Trophoblast cell (in vitro differentiated cells and primary cell): ENCODE measurements around the gene PITPNM1.
A peak's percentile ranks its signal among the peaks of the same experiment; 100 is the strongest.

Experiments used
- DNase-seq, 2 donors: peaks; one replicate each; pipeline ENCODE4 v3.0.0-alpha.2; 2016
- H2AFZ ChIP-seq: 2 replicates; pipeline ENCODE4 v1.6.1; 2013; ENCODE audit warnings: low read length, moderate library complexity, mild to moderate bottlenecking; ENCODE audit not compliant: insufficient read depth, poor library complexity
- H2AK5ac ChIP-seq: 2 replicates; pipeline ENCODE4 v1.6.1; 2013; ENCODE audit warnings: mild to moderate bottlenecking, low read length
- H2BK120ac ChIP-seq: 2 replicates; pipeline ENCODE4 v1.6.1; 2013; ENCODE audit warnings: low read length, mild to moderate bottlenecking, moderate library complexity; ENCODE audit not compliant: insufficient read depth, poor library complexity
- H2BK12ac ChIP-seq: 2 replicates; pipeline ENCODE4 v1.6.1; 2013; ENCODE audit warnings: mild to moderate bottlenecking, low read length, moderate library complexity
- H2BK5ac ChIP-seq: 2 replicates; pipeline ENCODE4 v1.6.1; 2013; ENCODE audit warnings: low read length, low read depth, moderate library complexity, mild to moderate bottlenecking; ENCODE audit not compliant: poor library complexity
- H3K14ac ChIP-seq: 2 replicates; pipeline ENCODE4 v1.6.1; 2013; ENCODE audit warnings: mild to moderate bottlenecking, low read length
- H3K18ac ChIP-seq: 2 replicates; pipeline ENCODE4 v1.6.1; 2013; ENCODE audit warnings: mild to moderate bottlenecking, low read length
- H3K23ac ChIP-seq: 2 replicates; pipeline ENCODE4 v1.6.1; 2013; ENCODE audit warnings: low read length
- H3K27ac ChIP-seq: 2 replicates; pipeline ENCODE4 v1.5.1; 2013; ENCODE audit warnings: low read depth, mild to moderate bottlenecking, inconsistent platforms, low read length, moderate library complexity
- H3K27me3 ChIP-seq: 2 replicates; pipeline ENCODE4 v1.6.1; 2013; ENCODE audit warnings: inconsistent platforms, mild to moderate bottlenecking, low read length, moderate library complexity; ENCODE audit not compliant: insufficient read depth
- H3K36me3 ChIP-seq, 2 experiments: 1 replicate in 1 of 2; 2 replicates in 1 of 2; pipeline ENCODE4 v1.6.1; 2013; ENCODE audit warnings: low read length in 2 of 2, mild to moderate bottlenecking in 2 of 2, moderate library complexity in 1 of 2; ENCODE audit not compliant: insufficient read depth in 2 of 2, control insufficient read depth in 1 of 2
- H3K4ac ChIP-seq: 2 replicates; pipeline ENCODE4 v1.6.1; 2013; ENCODE audit warnings: low read depth, mild to moderate bottlenecking, low read length, moderate library complexity
- H3K4me1 ChIP-seq, 2 experiments: 1 replicate in 1 of 2; 2 replicates in 1 of 2; pipeline ENCODE4 v1.6.1; 2013; ENCODE audit warnings: low read length in 2 of 2, mild to moderate bottlenecking in 2 of 2, moderate library complexity in 1 of 2; ENCODE audit not compliant: insufficient read depth in 2 of 2, control insufficient read depth in 1 of 2
- H3K4me2 ChIP-seq: 2 replicates; pipeline ENCODE4 v1.6.1; 2013; ENCODE audit warnings: inconsistent platforms, mild to moderate bottlenecking, low read length, moderate library complexity
- H3K4me3 ChIP-seq: 2 replicates; pipeline ENCODE4 v1.5.1; 2013; ENCODE audit warnings: mild to moderate bottlenecking, low read depth, low read length, inconsistent platforms
- H3K79me1 ChIP-seq: one replicate; pipeline ENCODE4 v1.6.1; 2013; ENCODE audit warnings: low read length
- H3K79me2 ChIP-seq: 2 replicates; pipeline ENCODE4 v1.6.1; 2013; ENCODE audit warnings: low read length, mild to moderate bottlenecking; ENCODE audit not compliant: control insufficient read depth, insufficient read depth, poor library complexity
- H3K9ac ChIP-seq: 2 replicates; pipeline ENCODE4 v1.6.1; 2013; ENCODE audit warnings: mild to moderate bottlenecking, low read length
- H3K9me3 ChIP-seq: 2 replicates; pipeline ENCODE4 v1.6.1; 2013; ENCODE audit warnings: low read depth, mild to moderate bottlenecking, control low read depth, inconsistent platforms, low read length; ENCODE audit not compliant: insufficient read depth
- H4K12ac ChIP-seq: 2 replicates; pipeline ENCODE4 v1.6.1; 2013; ENCODE audit warnings: low read depth, mild to moderate bottlenecking, low read length, moderate library complexity
- H4K8ac ChIP-seq: 2 replicates; pipeline ENCODE4 v1.6.1; 2013; ENCODE audit warnings: low read depth, mild to moderate bottlenecking, low read length, moderate library complexity
- H4K91ac ChIP-seq: one replicate; pipeline ENCODE4 v1.6.1; 2013; ENCODE audit warnings: low read depth, mild to moderate bottlenecking, low read length, moderate library complexity
- WGBS: extraction: QIAGEN DNeasy Blood & Tissue Kit; methylation state at CpG from one replicate; pipeline ENCODE4 v1.1.7; 2013; ENCODE audit warnings: missing lambda C conversion rate; ENCODE audit not compliant: insufficient read length, insufficient coverage; ENCODE audit errors: extremely low coverage; 5-methylcytosine and 5-hydroxymethylcytosine counted together

PITPNM1 gene

GRCh38 chr11:67505605-67506396 is 638 bp upstream of the PITPNM1 start:
- H3K4me1 ChIP-seq: peaks cover 23 to 36% of the 10 kb centered on the region in 2 experiments
- peak overlapping the region; percentile 91 for H2BK12ac ChIP-seq
- peak overlapping the region; percentile 95 for H3K4me2 ChIP-seq
- H3K14ac ChIP-seq: peak overlapping the region; percentile 73
- peak overlapping the region; percentile 90 for H2AK5ac ChIP-seq
- H3K36me3 ChIP-seq: peaks cover 26 to 27% of the 10 kb centered on the region in 2 experiments
- H2AFZ ChIP-seq: peak overlapping the region; percentile 4
- peaks cover 24% of the 10 kb centered on the region for H3K79me1 ChIP-seq
- H3K9ac ChIP-seq: peak overlapping the region; percentile 12
- H2BK5ac ChIP-seq: peak overlapping the region; percentile 92
- DNase-seq: peak; percentile 94 to 97
- no peaks in the 10 kb centered on the region for H3K27me3 ChIP-seq
- H4K91ac ChIP-seq: peak overlapping the region; percentile 95
- H3K9me3 ChIP-seq: no peaks in the 10 kb centered on the region
- no CpG with 5 or more reads among the region's 17 CpGs for WGBS
- H4K12ac ChIP-seq: peak overlapping the region; percentile 92
- no peak overlapping the region for H3K23ac ChIP-seq
- peak overlapping the region; percentile 85 for H4K8ac ChIP-seq
- H3K27ac ChIP-seq: peak overlapping the region; percentile 93
- peak overlapping the region; percentile 78 for H3K18ac ChIP-seq
- no peak overlapping the region for H3K4me3 ChIP-seq
- peaks cover 17% of the 10 kb centered on the region for H3K79me2 ChIP-seq
- H3K4ac ChIP-seq: peak overlapping the region; percentile 4
- peak overlapping the region; percentile 90 for H2BK120ac ChIP-seq

GRCh38 chr11:67504005-67504949 is 886 bp downstream of the PITPNM1 start:
- Histone ChIP-seq H3K4me2 (peak overlapping the region; percentile 95), H3K4me3 (peak overlapping the region; percentile 84), H4K12ac (peak overlapping the region; percentile 54), H3K79me2 (peaks cover 17% of the 10 kb centered on the region), H3K4ac (peak overlapping the region; percentile 12), H2AFZ (peak overlapping the region; percentile 65), H3K27ac (peak overlapping the region; percentile 63), H4K91ac (peak overlapping the region; percentile 62), H3K36me3 (peaks cover 37 to 38% of the 10 kb centered on the region in 2 experiments), H2BK120ac (peak overlapping the region; percentile 4), H3K14ac (peak overlapping the region; percentile 82), H4K8ac (peak overlapping the region; percentile 79), H2BK12ac (no peak overlapping the region), H3K79me1 (peaks cover 24% of the 10 kb centered on the region), H3K9ac (peak overlapping the region; percentile 78), H3K23ac (no peak overlapping the region), H3K18ac (peak overlapping the region; percentile 85), H3K27me3 (no peaks in the 10 kb centered on the region), H2BK5ac (peak overlapping the region; percentile 44), H3K9me3 (no peaks in the 10 kb centered on the region), H3K4me1 (peaks cover 23 to 36% of the 10 kb centered on the region in 2 experiments), H2AK5ac (peak overlapping the region; percentile 80)
- DNase-seq: peak in 1 of 2 donors; percentile 33
- no CpG with 5 or more reads among the region's 101 CpGs for WGBS

- Histone ChIP-seq H2BK5ac (no peak overlapping the region), H3K4me2 (peak overlapping the region; percentile 95), H2AK5ac (peak overlapping the region; percentile 18), H4K8ac (no peak overlapping the region), H3K4ac (peak overlapping the region; percentile 19), H3K27me3 (no peaks in the 10 kb centered on the region), H3K9ac (no peak overlapping the region), H3K79me1 (peaks cover 19% of the 10 kb centered on the region), H3K4me3 (peak overlapping the region; percentile 84), H3K4me1 (peaks cover 23 to 30% of the 10 kb centered on the region in 2 experiments), H2BK12ac (no peak overlapping the region), H3K36me3 (peaks cover 45 to 46% of the 10 kb centered on the region in 2 experiments), H4K91ac (no peak overlapping the region), H2BK120ac (no peak overlapping the region), H3K27ac (no peak overlapping the region), H3K79me2 (peaks cover 16% of the 10 kb centered on the region), H3K9me3 (no peaks in the 10 kb centered on the region), H3K14ac (no peak overlapping the region), H4K12ac (no peak overlapping the region), H3K18ac (peak overlapping the region; percentile 45), H3K23ac (no peak overlapping the region), H2AFZ (no peak overlapping the region)
- no CpG with 5 or more reads among the region's 19 CpGs for WGBS
- DNase-seq: no peak
Measured at GRCh38 chr11:67503119-67504004, 1.8 kb downstream of the PITPNM1 start.
